ENCODE measurements around the gene RBM19. TPM values are rescaled to one million over a fixed set of nuclear protein-coding genes. Genes with fewer than 3 reads are reported as not detected.

The RBM19 gene
- total and polyA plus RNA-seq, 2 donors (not counting 3 experiments of a cell fraction or from before 2014, with no cell fraction given): 13.2 to 34.4 TPM

DNA sequence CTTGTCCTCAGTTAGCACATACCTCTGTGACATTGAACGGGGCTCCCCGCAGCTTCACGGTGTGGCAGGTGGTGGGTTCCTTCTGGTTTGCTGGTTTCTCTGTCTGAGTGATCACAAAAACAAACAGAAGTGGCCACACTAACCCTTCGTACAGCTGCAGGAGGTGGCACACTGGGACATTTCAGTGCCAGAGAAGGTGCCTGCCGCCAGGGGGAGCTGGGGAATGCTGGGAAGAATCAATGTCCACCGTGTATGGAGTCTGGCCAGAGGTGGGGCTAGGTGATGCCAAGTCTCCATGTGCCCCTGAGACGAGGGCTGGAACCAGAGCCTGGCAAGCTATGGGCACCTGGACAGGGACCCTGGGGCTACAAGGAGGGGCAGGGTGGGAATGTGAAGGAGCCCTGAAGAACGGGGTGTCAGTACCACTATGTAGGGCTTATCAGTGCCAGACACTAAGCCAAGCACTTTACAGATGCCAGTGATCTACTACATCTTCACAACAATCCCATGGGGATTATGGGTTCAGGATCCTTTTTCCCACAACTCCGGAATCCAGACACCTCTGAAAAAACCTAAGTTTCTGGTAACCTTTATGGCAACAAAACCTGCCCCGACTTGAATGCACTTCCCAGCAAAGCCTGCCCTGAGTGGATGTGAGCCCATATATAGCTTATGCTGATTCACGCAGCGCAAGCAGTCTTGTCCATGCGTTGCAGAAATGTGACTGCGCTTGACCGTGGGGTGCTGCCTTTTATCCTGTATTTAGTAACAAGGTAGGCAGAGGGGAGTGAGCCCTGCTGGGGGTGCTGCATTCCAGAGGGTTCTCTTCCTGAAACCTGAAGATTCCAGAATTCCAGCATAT is 10.8 kb downstream of the RBM19 start:
- H2AFZ ChIP-seq (ENCODE audit: low read depth, low read length): no peak overlapping the region
- intact Hi-C loops (cut with micrococcal nuclease) (no loop called here), dilution Hi-C loops (cut with MboI; ENCODE audit: extremely low pct_ligation_motif_present, low sequenced_read_pairs) (no loop called here)
- ChIA-PET POLR2A (no interaction called here), CTCF (interaction anchor here (1.0 to 1.1 kb wide), 3 partner anchors 11 to 553 kb away, joined by 3 to 6 read pairs (median 3); no protein-coding TSS in a partner anchor)
- FAIRE-seq (peak; percentile 4), DNase-seq (ENCODE audit: low read depth, low spot score) (peak; percentile 20)
- H3K9me3 ChIP-seq (replicated peaks; ENCODE audit: control insufficient read depth, insufficient read depth, low read length): no peaks in the 10 kb centered on the region
- no peak overlapping the region for H3K4me2 ChIP-seq (ENCODE audit: insufficient read depth, low read length)
- no peak overlapping the region for H3K27ac ChIP-seq (ENCODE audit: insufficient read depth, low read depth, low read length)
- H3K9ac ChIP-seq (replicated peaks; ENCODE audit: extremely low read depth, insufficient read depth, low read length): no peak overlapping the region
- no peaks in the 10 kb centered on the region for H4K20me1 ChIP-seq (replicated peaks; ENCODE audit: control insufficient read depth, extremely low read depth, insufficient read depth, low read length)
- no peaks in the 10 kb centered on the region for H3K4me1 ChIP-seq (ENCODE audit: control insufficient read depth, extremely low read depth, insufficient read depth, low read length)
- no peaks in the 10 kb centered on the region for H3K27me3 ChIP-seq (ENCODE audit: control insufficient read depth in 2 of 2, insufficient read depth in 2 of 2, low read length in 2 of 2)
- H3K4me3 ChIP-seq (replicated peaks in 1 of 3; ENCODE audit: insufficient read depth in 1 of 3, low read depth in 1 of 3, low read length in 3 of 3): no peak overlapping the region
- H3K9me1 ChIP-seq (replicated peaks; ENCODE audit: control insufficient read depth, extremely low read depth, insufficient read depth, low read length): no peaks in the 10 kb centered on the region
- peaks cover 3 to 32% of the 10 kb centered on the region in 2 experiments for H3K36me3 ChIP-seq (ENCODE audit: control insufficient read depth in 2 of 2, extremely low read depth in 1 of 2, insufficient read depth in 2 of 2, low read length in 2 of 2)
- no peak for TF ChIP-seq MYC (IDR thresholded peaks at IDR 0.05; ENCODE audit: low read depth, low read length)
- no peak for TF ChIP-seq JUN (IDR thresholded peaks at IDR 0.05; ENCODE audit: borderline replicate concordance, insufficient read depth, insufficient read length, low read depth)
- TF ChIP-seq GATA2 (IDR thresholded peaks at IDR 0.05; ENCODE audit: insufficient read depth, insufficient read length, low read depth, low read length): no peak
- no peak for TF ChIP-seq FOS (IDR thresholded peaks at IDR 0.05; ENCODE audit: borderline replicate concordance, insufficient read depth, low read length)
- TF ChIP-seq, protein P1, sequence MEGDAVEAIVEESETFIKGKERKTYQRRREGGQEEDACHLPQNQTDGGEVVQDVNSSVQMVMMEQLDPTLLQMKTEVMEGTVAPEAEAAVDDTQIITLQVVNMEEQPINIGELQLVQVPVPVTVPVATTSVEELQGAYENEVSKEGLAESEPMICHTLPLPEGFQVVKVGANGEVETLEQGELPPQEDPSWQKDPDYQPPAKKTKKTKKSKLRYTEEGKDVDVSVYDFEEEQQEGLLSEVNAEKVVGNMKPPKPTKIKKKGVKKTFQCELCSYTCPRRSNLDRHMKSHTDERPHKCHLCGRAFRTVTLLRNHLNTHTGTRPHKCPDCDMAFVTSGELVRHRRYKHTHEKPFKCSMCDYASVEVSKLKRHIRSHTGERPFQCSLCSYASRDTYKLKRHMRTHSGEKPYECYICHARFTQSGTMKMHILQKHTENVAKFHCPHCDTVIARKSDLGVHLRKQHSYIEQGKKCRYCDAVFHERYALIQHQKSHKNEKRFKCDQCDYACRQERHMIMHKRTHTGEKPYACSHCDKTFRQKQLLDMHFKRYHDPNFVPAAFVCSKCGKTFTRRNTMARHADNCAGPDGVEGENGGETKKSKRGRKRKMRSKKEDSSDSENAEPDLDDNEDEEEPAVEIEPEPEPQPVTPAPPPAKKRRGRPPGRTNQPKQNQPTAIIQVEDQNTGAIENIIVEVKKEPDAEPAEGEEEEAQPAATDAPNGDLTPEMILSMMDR (IDR thresholded peaks at IDR 0.05; ENCODE audit: extremely low read depth in 1 of 2, insufficient read depth in 1 of 2, low read depth in 1 of 2, low read length in 2 of 2): peak; percentile 53 to 70
- TF ChIP-seq, protein P2, sequence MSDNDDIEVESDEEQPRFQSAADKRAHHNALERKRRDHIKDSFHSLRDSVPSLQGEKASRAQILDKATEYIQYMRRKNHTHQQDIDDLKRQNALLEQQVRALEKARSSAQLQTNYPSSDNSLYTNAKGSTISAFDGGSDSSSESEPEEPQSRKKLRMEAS (IDR thresholded peaks at IDR 0.05; ENCODE audit: insufficient read depth, insufficient read length): no peak
- no TSS peak for BruUV-seq (replicated peaks)
- H3K79me2 ChIP-seq (ENCODE audit: control insufficient read depth, insufficient read depth, low read length): no peaks in the 10 kb centered on the region

All from endothelial cell of umbilical vein (primary cell).